Measurements from ENCODE around the gene FAM131B.

FAM131B gene

GRCh38 chr7:143323653-143324052 is 38.9 kb downstream of the FAM131B start:
- Histone ChIP-seq H3K27me3 (ENCODE audit: insufficient read depth, insufficient read length) (no peaks in the 10 kb centered on the region), H3K9ac (ENCODE audit: insufficient read length, low read depth) (no peak overlapping the region), H3K9me3 (ENCODE audit: insufficient read depth, low read length) (no peaks in the 10 kb centered on the region), H3K36me3 (ENCODE audit: insufficient read depth, insufficient read length, low read length) (no peaks in the 10 kb centered on the region), H3K4me3 (ENCODE audit: insufficient read length, low read depth) (no peak overlapping the region), H3K4me1 (ENCODE audit: insufficient read depth, insufficient read length) (peaks cover 1% of the 10 kb centered on the region)
- no peak for DNase-seq (ENCODE audit: low read depth, low spot score)
- TF ChIP-seq ZNF274 (IDR thresholded peaks at IDR 0.05; ENCODE audit: low read depth, low read length) (no peak), SUZ12 (IDR thresholded peaks at IDR 0.05; ENCODE audit: extremely low read depth, insufficient read depth, insufficient read length) (no peak), YY1 (IDR thresholded peaks at IDR 0.05; ENCODE audit: insufficient read depth, insufficient read length) (no peak)

- TF ChIP-seq ZNF274 (IDR thresholded peaks at IDR 0.05; ENCODE audit: low read depth, low read length) = no peak
- no peak for TF ChIP-seq SUZ12 (IDR thresholded peaks at IDR 0.05; ENCODE audit: extremely low read depth, insufficient read depth, insufficient read length)
- no peak for TF ChIP-seq YY1 (IDR thresholded peaks at IDR 0.05; ENCODE audit: insufficient read depth, insufficient read length)
- H3K4me3 ChIP-seq (ENCODE audit: insufficient read length, low read depth) = no peak overlapping the region
- H3K9ac ChIP-seq (ENCODE audit: insufficient read length, low read depth) = no peak overlapping the region
- no peaks in the 10 kb centered on the region for H3K9me3 ChIP-seq (ENCODE audit: insufficient read depth, low read length)
- no peaks in the 10 kb centered on the region for H3K36me3 ChIP-seq (ENCODE audit: insufficient read depth, insufficient read length, low read length)
- DNase-seq (ENCODE audit: low read depth, low spot score) = no peak
- no peaks in the 10 kb centered on the region for H3K27me3 ChIP-seq (ENCODE audit: insufficient read depth, insufficient read length)
- H3K4me1 ChIP-seq (ENCODE audit: insufficient read depth, insufficient read length) = peaks cover 1% of the 10 kb centered on the region
These were observed 39.5 kb downstream of the FAM131B start for GRCh38 chr7:143322760-143323633.

GRCh38 chr7:143321734-143322133 is 40.8 kb downstream of the FAM131B start:
- TF ChIP-seq YY1 (IDR thresholded peaks at IDR 0.05; ENCODE audit: insufficient read depth, insufficient read length) = no peak
- TF ChIP-seq SUZ12 (IDR thresholded peaks at IDR 0.05; ENCODE audit: extremely low read depth, insufficient read depth, insufficient read length) = no peak
- no peak for TF ChIP-seq ZNF274 (IDR thresholded peaks at IDR 0.05; ENCODE audit: low read depth, low read length)
- DNase-seq (ENCODE audit: low read depth, low spot score) = no peak

GRCh38 chr7:143321242-143321641 is 41.3 kb downstream of the FAM131B start:
- H3K4me1 ChIP-seq (ENCODE audit: insufficient read depth, insufficient read length) = peaks cover 1% of the 10 kb centered on the region
- DNase-seq (ENCODE audit: low read depth, low spot score) = no peak
- H3K36me3 ChIP-seq (ENCODE audit: insufficient read depth, insufficient read length, low read length) = no peaks in the 10 kb centered on the region
- no peaks in the 10 kb centered on the region for H3K27me3 ChIP-seq (ENCODE audit: insufficient read depth, insufficient read length)
- no peak for TF ChIP-seq SUZ12 (IDR thresholded peaks at IDR 0.05; ENCODE audit: extremely low read depth, insufficient read depth, insufficient read length)
- TF ChIP-seq ZNF274 (IDR thresholded peaks at IDR 0.05; ENCODE audit: low read depth, low read length) = no peak
- TF ChIP-seq YY1 (IDR thresholded peaks at IDR 0.05; ENCODE audit: insufficient read depth, insufficient read length) = no peak
- no peak overlapping the region for H3K4me3 ChIP-seq (ENCODE audit: insufficient read length, low read depth)
- no peaks in the 10 kb centered on the region for H3K9me3 ChIP-seq (ENCODE audit: insufficient read depth, low read length)
- H3K9ac ChIP-seq (ENCODE audit: insufficient read length, low read depth) = no peak overlapping the region

More at GRCh38 chr7:143321734-143322133, 40.8 kb downstream of the FAM131B start:
- H3K9me3 ChIP-seq (ENCODE audit: insufficient read depth, low read length) = no peaks in the 10 kb centered on the region
- H3K4me1 ChIP-seq (ENCODE audit: insufficient read depth, insufficient read length) = peaks cover 1% of the 10 kb centered on the region
- no peaks in the 10 kb centered on the region for H3K36me3 ChIP-seq (ENCODE audit: insufficient read depth, insufficient read length, low read length)
- H3K9ac ChIP-seq (ENCODE audit: insufficient read length, low read depth) = no peak overlapping the region
- H3K27me3 ChIP-seq (ENCODE audit: insufficient read depth, insufficient read length) = no peaks in the 10 kb centered on the region
- H3K4me3 ChIP-seq (ENCODE audit: insufficient read length, low read depth) = no peak overlapping the region

GRCh38 chr7:143320620-143321019 is 41.9 kb downstream of the FAM131B start:
- DNase-seq (ENCODE audit: low read depth, low spot score) = no peak
- Histone ChIP-seq H3K27me3 (ENCODE audit: insufficient read depth, insufficient read length) (no peaks in the 10 kb centered on the region), H3K4me1 (ENCODE audit: insufficient read depth, insufficient read length) (peaks cover 1% of the 10 kb centered on the region), H3K9me3 (ENCODE audit: insufficient read depth, low read length) (no peaks in the 10 kb centered on the region), H3K4me3 (ENCODE audit: insufficient read length, low read depth) (no peak overlapping the region), H3K9ac (ENCODE audit: insufficient read length, low read depth) (no peak overlapping the region), H3K36me3 (ENCODE audit: insufficient read depth, insufficient read length, low read length) (no peaks in the 10 kb centered on the region)
- no peak for TF ChIP-seq YY1 (IDR thresholded peaks at IDR 0.05; ENCODE audit: insufficient read depth, insufficient read length)
- no peak for TF ChIP-seq ZNF274 (IDR thresholded peaks at IDR 0.05; ENCODE audit: low read depth, low read length)
- no peak for TF ChIP-seq SUZ12 (IDR thresholded peaks at IDR 0.05; ENCODE audit: extremely low read depth, insufficient read depth, insufficient read length)

GRCh38 chr7:143318661-143319060 is 43.9 kb downstream of the FAM131B start:
- Histone ChIP-seq H3K4me3 (ENCODE audit: insufficient read length, low read depth) (no peak overlapping the region), H3K27me3 (ENCODE audit: insufficient read depth, insufficient read length) (no peaks in the 10 kb centered on the region), H3K9ac (ENCODE audit: insufficient read length, low read depth) (no peak overlapping the region), H3K9me3 (ENCODE audit: insufficient read depth, low read length) (no peaks in the 10 kb centered on the region), H3K36me3 (ENCODE audit: insufficient read depth, insufficient read length, low read length) (no peaks in the 10 kb centered on the region), H3K4me1 (ENCODE audit: insufficient read depth, insufficient read length) (peaks cover 1% of the 10 kb centered on the region)
- TF ChIP-seq YY1 (IDR thresholded peaks at IDR 0.05; ENCODE audit: insufficient read depth, insufficient read length) = no peak
- TF ChIP-seq ZNF274 (IDR thresholded peaks at IDR 0.05; ENCODE audit: low read depth, low read length) = no peak
- TF ChIP-seq SUZ12 (IDR thresholded peaks at IDR 0.05; ENCODE audit: extremely low read depth, insufficient read depth, insufficient read length) = no peak
- no peak for DNase-seq (ENCODE audit: low read depth, low spot score)

GRCh38 chr7:143316492-143316891 is 46.0 kb downstream of the FAM131B start:
- H3K27me3 ChIP-seq (ENCODE audit: insufficient read depth, insufficient read length) = no peaks in the 10 kb centered on the region
- no peak overlapping the region for H3K4me3 ChIP-seq (ENCODE audit: insufficient read length, low read depth)
- no peak for TF ChIP-seq ZNF274 (IDR thresholded peaks at IDR 0.05; ENCODE audit: low read depth, low read length)
- DNase-seq (ENCODE audit: low read depth, low spot score) = no peak
- no peaks in the 10 kb centered on the region for H3K36me3 ChIP-seq (ENCODE audit: insufficient read depth, insufficient read length, low read length)
- H3K4me1 ChIP-seq (ENCODE audit: insufficient read depth, insufficient read length) = no peaks in the 10 kb centered on the region
- H3K9ac ChIP-seq (ENCODE audit: insufficient read length, low read depth) = no peak overlapping the region
- H3K9me3 ChIP-seq (ENCODE audit: insufficient read depth, low read length) = no peaks in the 10 kb centered on the region
